K562 (cell line): Measurements from ENCODE around the gene MMEL1. TPM values are rescaled to one million over a fixed set of nuclear protein-coding genes. Genes with fewer than 3 reads are reported as not detected.

Experiments used
- ATAC-seq: fragments of 200-7000 bp; cut with Tn5 transposase; 3 replicates; pipeline ENCODE4 v1.9.1; 2020; ENCODE audit warnings: moderate library complexity
- BruUV-seq: library from RNA; stranded (reverse); fragments of 400-500 nt; replicated peaks from 2 replicates; lab custom pipeline; 2021; lab: Mats Ljungman, UMichigan
- CTCF ChIA-PET: fragments of 300-600 bp; formaldehyde crosslinking; extraction: SDS; loops from one replicate; lab custom pipeline; 2021; ENCODE audit warnings: low intra/inter-chr PET ratio; lab: Yijun Ruan, JAX
- POLR2A ChIA-PET: fragments of 300-600, 350-650 bp; sonication (Branson Sonifier 250); formaldehyde crosslinking; extraction: SDS; loops from one replicate; lab custom pipeline; 2021; ENCODE audit warnings: antibody characterized with exemption, inconsistent platforms; lab: Yijun Ruan, JAX
- DNase-seq, 4 experiments: peaks; one replicate each; pipeline versions ENCODE4 v3.0.0 to v3.0.0-alpha.2; 2011 to 2018; ENCODE audit warnings: low spot score in 3 of 4, mixed read lengths in 3 of 4; ENCODE audit errors: extremely low read depth in 1 of 4
- FAIRE-seq: peaks from 2 replicates; lab custom pipeline; 2011; peaks lifted over from hg19 to GRCh38; lab: Jason Lieb, UNC
- H2AFZ ChIP-seq: 2 replicates; pipeline ENCODE4 v1.6.0; 2011; ENCODE audit warnings: low read depth, low read length, control low read depth, inconsistent platforms
- H3K27ac ChIP-seq: fragments of 200-600 bp; 3 replicates; pipeline ENCODE4 v1.8.0; 2011; ENCODE audit warnings: low read depth, mild to moderate bottlenecking, control low read depth, inconsistent platforms, low read length, moderate library complexity, mixed read lengths; ENCODE audit errors: extremely low read depth
- H3K27me3 ChIP-seq, 2 experiments: fragments of 300-600 bp in 1 of 2; 2 replicates in 1 of 2; 3 replicates in 1 of 2; pipeline versions ENCODE4 v1.6.0 to v1.8.0; 2011; ENCODE audit warnings: inconsistent platforms in 2 of 2, low read length in 2 of 2, mild to moderate bottlenecking in 1 of 2, mixed read lengths in 1 of 2, moderate library complexity in 1 of 2; ENCODE audit not compliant: control insufficient read depth in 2 of 2, insufficient read depth in 2 of 2
- H3K36me3 ChIP-seq: fragments of 300-600 bp; 3 replicates; pipeline ENCODE4 v1.8.0; 2011; ENCODE audit warnings: mild to moderate bottlenecking, low read length, inconsistent platforms; ENCODE audit not compliant: control insufficient read depth, insufficient read depth
- H3K4me1 ChIP-seq, 2 experiments: fragments of 200-600 bp in 1 of 2; replicated peaks in 1 of 2; 2 replicates in 1 of 2; 3 replicates in 1 of 2; pipeline versions ENCODE4 v1.5.1 to v1.8.0; 2011; ENCODE audit warnings: inconsistent platforms in 2 of 2, low read length in 2 of 2, mild to moderate bottlenecking in 1 of 2, mixed read lengths in 1 of 2, moderate library complexity in 1 of 2; ENCODE audit not compliant: control insufficient read depth in 2 of 2, insufficient read depth in 2 of 2
- H3K4me2 ChIP-seq: 2 replicates; pipeline ENCODE4 v1.6.1; 2011; ENCODE audit warnings: low read length, control low read depth, inconsistent platforms, mixed read lengths; ENCODE audit not compliant: insufficient read depth
- H3K4me3 ChIP-seq: fragments of 200-600 bp; sonication (generic), shearing (Covaris generic); 2 replicates; pipeline ENCODE4 v1.5.1; 2016; ENCODE audit warnings: control low read depth, inconsistent platforms
- H3K79me2 ChIP-seq: fragments of 200-600 bp; 3 replicates; pipeline ENCODE4 v1.8.0; 2011; ENCODE audit warnings: low read length, inconsistent platforms; ENCODE audit not compliant: control insufficient read depth, insufficient read depth
- H3K9ac ChIP-seq, 2 experiments: 2 replicates each; pipeline versions ENCODE4 v1.6.0 to v1.6.1; 2011; ENCODE audit warnings: low read depth in 2 of 2, low read length in 2 of 2, control low read depth in 1 of 2, inconsistent platforms in 1 of 2, mild to moderate bottlenecking in 1 of 2, mixed read lengths in 1 of 2; ENCODE audit not compliant: insufficient read depth in 1 of 2
- H3K9me1 ChIP-seq: one replicate; pipeline ENCODE4 v1.6.0; 2011; ENCODE audit warnings: inconsistent platforms, mild to moderate bottlenecking, low read length, moderate library complexity; ENCODE audit not compliant: control insufficient read depth, insufficient read depth
- H3K9me3 ChIP-seq: replicated peaks from 2 replicates; pipeline ENCODE4 v1.5.1; 2011; ENCODE audit warnings: low read depth, low read length, inconsistent platforms; ENCODE audit not compliant: control insufficient read depth, insufficient read depth
- H4K20me1 ChIP-seq: replicated peaks from 2 replicates; pipeline ENCODE4 v1.6.1; 2011; ENCODE audit warnings: low read length, inconsistent platforms, mixed read lengths; ENCODE audit not compliant: control insufficient read depth, insufficient read depth
- MCM5 ChIP-seq: fragments of 450-650 bp; IDR thresholded peaks from 2 replicates; pipeline ENCODE4 v1.6.1; 2016; ENCODE audit warnings: low read depth
- POLR2G ChIP-seq: fragments of 200-400 bp; formaldehyde crosslinking; IDR thresholded peaks from 2 replicates; pipeline ENCODE4 v1.6.1; 2017; ENCODE audit warnings: low read depth, mild to moderate bottlenecking, antibody characterized with exemption, low read length, moderate library complexity
- WGBS: fragments of 100-300 bp; shearing (Covaris generic); methylation state at CpG from one replicate; pipeline ENCODE4 v1.1.6; 2016; ENCODE audit warnings: low coverage, mixed read lengths; ENCODE audit not compliant: insufficient coverage; ENCODE audit errors: missing lambda C conversion rate; 5-methylcytosine and 5-hydroxymethylcytosine counted together
- in situ Hi-C: fragments of 300-500 bp; cut with MboI; formaldehyde crosslinking; loops from 4 replicates; pipeline ENCODE4 v1.15.0; 2018; ENCODE audit warnings: inconsistent platforms, mixed read lengths
- intact Hi-C: fragments of 100-400 bp; cut with micrococcal nuclease; formaldehyde crosslinking; loops from 2 replicates; pipeline ENCODE4 v1.14.2; 2022
- polyA plus RNA-seq, 8 experiments: library from polyadenylated mRNA; depleted of rRNA in 4 of 8; stranded (reverse) in 5 of 8; unstranded in 3 of 8; fragments of >200 nt; fragmentation: Nextera tagmentation in 2 of 8; fragmentation: Illumina TruSeq in 1 of 8; extraction: Ambion mirVana in 2 of 8; extraction: Trizol in 1 of 8; gene quantifications; 2 replicates each; pipeline versions ENCODE4 v1.2.1 to v1.2.3, GENCODE V29; 2011 to 2014; ENCODE audit warnings: inconsistent platforms in 1 of 8, missing spikeins in 1 of 8
- total RNA-seq, 7 experiments: library from RNA; depleted of rRNA in 6 of 7; stranded (reverse); fragments of >200 nt in 6 of 7; fragmentation: Illumina TruSeq in 2 of 7; extraction: Trizol in 2 of 7; gene quantifications; 2 replicates each; pipeline versions ENCODE4 v1.2.1 to v1.2.3, GENCODE V29; 2011 to 2021; ENCODE audit warnings: low replicate concordance in 1 of 7

The MMEL1 gene
- total and polyA plus RNA-seq, 9 of the 15 experiments (the other 6 are each of a cell fraction or from before 2014, with no cell fraction given), result not detected

DNA sequence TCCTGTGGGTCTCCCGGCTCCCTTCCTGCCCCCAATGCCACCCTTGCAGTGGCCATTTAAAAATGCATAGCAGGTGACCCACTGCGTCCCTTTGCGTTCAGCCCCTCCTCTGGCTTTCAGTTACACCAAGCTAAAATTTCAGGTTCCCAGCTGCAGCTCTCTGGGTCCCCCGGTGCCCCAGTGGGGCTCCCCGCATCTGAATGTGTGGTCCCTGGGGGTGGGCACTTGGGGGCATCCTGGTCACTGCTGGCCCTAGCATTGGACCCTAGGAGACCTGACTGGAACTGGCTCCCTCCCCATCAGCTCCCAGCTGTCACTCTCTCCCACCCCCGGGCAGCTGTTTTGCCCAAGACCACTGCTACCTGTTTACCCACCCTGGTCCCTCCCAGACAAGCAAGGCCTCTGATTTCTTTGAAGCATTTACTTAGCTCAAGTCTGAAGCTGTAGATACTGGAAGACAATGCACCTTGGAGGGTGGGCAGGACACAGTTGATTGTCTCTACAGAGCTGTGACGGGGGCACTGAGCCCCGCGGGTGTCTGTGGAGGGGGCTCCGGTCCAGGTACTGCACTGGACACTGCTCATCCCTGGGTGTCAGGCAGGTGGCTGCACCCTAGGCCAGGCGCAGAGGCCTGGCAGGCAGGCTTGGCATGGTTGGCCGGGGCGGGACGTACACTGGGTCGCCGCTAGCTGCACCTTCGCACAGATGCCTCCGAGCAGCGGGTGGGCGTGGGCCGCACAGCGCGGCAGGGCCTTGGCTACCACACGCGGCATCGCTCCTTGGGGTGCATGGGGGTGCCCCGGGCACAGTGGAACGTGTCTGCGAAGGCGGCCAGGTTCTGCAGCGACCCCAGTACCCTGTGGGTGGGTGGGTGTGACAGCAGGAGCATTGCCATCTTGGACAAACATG, 42.3 kb downstream of the MMEL1 start:
- Histone ChIP-seq H2AFZ (no peak overlapping the region), H3K9me3 (no peaks in the 10 kb centered on the region), H3K9me1 (no peaks in the 10 kb centered on the region), H3K27me3 (peaks cover 3 to 26% of the 10 kb centered on the region in 2 experiments; a peak in 3 of 5 replicates), H3K36me3 (no peaks in the 10 kb centered on the region), H3K9ac (no peak overlapping the region), H3K27ac (no peak overlapping the region), H3K4me2 (no peak overlapping the region), H3K79me2 (peaks cover 4% of the 10 kb centered on the region; the same call in 1 of the 3 replicates), H4K20me1 (no peaks in the 10 kb centered on the region), H3K4me3 (no peak overlapping the region), H3K4me1 (peaks cover 4 to 69% of the 10 kb centered on the region in 2 experiments; a peak in 4 of 5 replicates)
- ChIA-PET POLR2A (interaction anchor here (0.7 to 0.9 kb wide), 2 partner anchors 50 to 255 kb away, joined by 3 read pairs; no protein-coding TSS in a partner anchor), CTCF (no interaction called here)
- no peak for ATAC-seq
- 83% methylated on average over 31 of the region's 31 CpGs for WGBS
- DNase-seq, result no peak
- intact Hi-C loops (no loop called here), in situ Hi-C loops (no loop called here)
- no peak for TF ChIP-seq MCM5
- 0 out of 2 replicates have a peak, but pooled peaks have one; percentile 13 for TF ChIP-seq POLR2G
- BruUV-seq, result no TSS peak
- no peak for FAIRE-seq
